GM18508 (cell line): ENCODE measurements around the gene MAGEB17.

ENCODE experiments used
- ATAC-seq: cut with Tn5 transposase; IDR thresholded peaks from one replicate; pipeline ENCODE4 v1.9.1; 2021; ENCODE audit warnings: moderate number of reproducible peaks; ENCODE audit not compliant: insufficient read depth, unreplicated experiment

The MAGEB17 gene

DNA sequence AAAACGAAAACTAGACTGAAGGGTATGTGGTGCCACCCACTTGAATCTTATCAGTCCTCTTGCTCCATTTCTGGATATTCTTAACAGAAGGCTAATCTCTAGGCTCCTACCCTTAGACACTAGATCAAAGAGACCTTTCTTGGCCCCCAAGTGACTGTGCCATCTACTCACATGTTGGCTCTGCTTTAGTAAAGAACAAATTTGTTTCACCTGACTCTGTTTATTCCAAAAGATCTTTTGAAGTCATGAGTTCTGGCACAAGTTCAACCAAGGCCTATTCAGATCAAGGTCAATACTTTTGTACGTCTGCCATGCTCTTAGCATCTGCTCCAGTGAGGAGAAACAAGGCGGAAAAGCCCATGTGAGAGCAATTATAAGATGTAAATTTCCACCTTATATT is 37.3 kb downstream of the MAGEB17 start:
- no peak for ATAC-seq

DNA sequence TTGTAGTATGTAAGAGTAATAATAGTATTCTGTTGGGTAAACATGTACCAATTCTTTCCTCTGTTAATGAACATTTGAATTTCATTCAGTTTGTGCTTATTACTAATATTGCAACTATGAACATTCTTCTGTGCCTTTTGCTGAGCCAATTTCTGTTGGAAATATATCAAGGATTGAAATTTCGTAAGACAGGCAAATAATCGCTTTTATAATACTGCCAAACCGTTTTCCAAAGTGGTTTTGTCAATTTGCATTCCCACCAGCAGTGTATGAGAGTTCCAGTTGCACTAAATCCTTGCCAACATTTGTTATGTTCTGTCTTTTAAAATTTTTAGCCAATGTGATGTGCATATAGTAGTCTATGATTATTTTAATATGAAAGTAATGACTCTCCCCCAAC is 38.6 kb downstream of the MAGEB17 start:
- no peak for ATAC-seq

- ATAC-seq = no peak
Measured at GRCh38 chrX:16207634-16208033, 40.4 kb downstream of the MAGEB17 start.

- ATAC-seq = no peak
Measured at GRCh38 chrX:16208601-16209000, 41.3 kb downstream of the MAGEB17 start.

GRCh38 chrX:16210061-16210460 is 42.8 kb downstream of the MAGEB17 start:
- no peak for ATAC-seq

GRCh38 chrX:16212024-16212423 is 44.7 kb downstream of the MAGEB17 start:
- no peak for ATAC-seq

GRCh38 chrX:16212436-16212835 is 45.2 kb downstream of the MAGEB17 start:
- no peak for ATAC-seq

DNA sequence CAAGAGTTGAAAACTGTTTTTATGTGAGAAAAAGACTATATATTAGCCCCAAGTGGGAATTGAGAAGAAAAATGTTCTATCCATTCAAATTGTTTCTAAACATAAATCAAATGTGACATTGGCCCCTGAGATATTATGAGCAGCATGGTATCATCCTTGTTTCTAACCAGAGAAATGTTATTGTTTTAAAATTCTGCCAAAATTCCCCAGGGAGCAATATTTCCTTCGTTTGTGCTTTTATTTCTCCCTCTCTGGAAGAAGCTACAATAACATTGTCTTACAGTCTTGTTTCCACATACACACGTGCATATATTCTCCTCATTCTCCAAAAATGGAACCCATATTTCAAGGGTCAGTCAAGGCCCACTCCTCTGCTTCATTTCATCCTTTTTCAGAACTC is 46.7 kb downstream of the MAGEB17 start:
- no peak for ATAC-seq

DNA sequence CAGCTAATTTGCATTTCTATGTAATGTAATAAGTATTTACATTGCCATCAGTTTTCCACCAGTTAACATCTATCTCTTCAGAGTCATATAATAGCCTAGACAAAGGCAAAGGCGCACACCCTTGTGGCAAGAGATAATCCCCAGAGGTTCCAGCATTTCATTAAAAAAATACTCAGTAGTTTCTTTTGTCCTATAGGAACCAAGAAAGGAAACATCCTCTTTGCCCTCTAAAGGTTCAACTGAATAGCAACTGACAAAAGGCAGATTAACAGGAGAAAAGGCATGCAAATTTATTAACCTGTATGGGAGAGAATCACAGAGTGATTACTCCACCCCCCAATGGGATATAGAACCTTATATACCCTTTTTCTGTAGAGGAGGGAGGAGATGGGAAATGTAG is 48.4 kb downstream of the MAGEB17 start:
- no peak for ATAC-seq
